Measurements from ENCODE around the gene RPP25.

DNA sequence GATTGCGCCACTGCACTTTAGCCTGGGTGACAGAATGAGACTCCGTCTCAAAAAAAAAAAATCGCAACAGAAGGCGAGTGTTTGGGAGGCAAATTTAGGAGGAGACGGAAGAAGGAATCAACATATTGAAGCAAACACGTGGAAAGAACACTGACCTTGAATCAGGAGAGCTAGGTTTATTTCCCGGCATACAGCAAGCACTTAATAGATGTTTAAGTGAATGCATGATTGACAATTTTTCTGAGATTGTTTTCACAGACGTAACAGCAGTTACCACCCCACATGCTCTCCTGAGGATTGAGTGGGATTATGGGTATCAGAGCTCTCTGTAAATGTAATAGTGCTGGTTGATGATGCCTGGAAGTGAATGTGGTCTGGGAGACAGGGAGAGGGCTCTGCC lies 5.6 kb upstream of the RPP25 start:
- TF ChIP-seq, protein P1, sequence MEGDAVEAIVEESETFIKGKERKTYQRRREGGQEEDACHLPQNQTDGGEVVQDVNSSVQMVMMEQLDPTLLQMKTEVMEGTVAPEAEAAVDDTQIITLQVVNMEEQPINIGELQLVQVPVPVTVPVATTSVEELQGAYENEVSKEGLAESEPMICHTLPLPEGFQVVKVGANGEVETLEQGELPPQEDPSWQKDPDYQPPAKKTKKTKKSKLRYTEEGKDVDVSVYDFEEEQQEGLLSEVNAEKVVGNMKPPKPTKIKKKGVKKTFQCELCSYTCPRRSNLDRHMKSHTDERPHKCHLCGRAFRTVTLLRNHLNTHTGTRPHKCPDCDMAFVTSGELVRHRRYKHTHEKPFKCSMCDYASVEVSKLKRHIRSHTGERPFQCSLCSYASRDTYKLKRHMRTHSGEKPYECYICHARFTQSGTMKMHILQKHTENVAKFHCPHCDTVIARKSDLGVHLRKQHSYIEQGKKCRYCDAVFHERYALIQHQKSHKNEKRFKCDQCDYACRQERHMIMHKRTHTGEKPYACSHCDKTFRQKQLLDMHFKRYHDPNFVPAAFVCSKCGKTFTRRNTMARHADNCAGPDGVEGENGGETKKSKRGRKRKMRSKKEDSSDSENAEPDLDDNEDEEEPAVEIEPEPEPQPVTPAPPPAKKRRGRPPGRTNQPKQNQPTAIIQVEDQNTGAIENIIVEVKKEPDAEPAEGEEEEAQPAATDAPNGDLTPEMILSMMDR (IDR thresholded peaks at IDR 0.05), result no peak
- no peak for TF ChIP-seq POLR2A (IDR thresholded peaks at IDR 0.05)
